ENCODE data around the gene DOCK4. TPM values are rescaled to one million over a fixed set of nuclear protein-coding genes. Genes with fewer than 3 reads are reported as not detected.

DOCK4 gene
- total RNA-seq, 1 experiment from 2014 or later: 31.4 TPM

- ChIA-PET POLR2A (no interaction called here), CTCF (interaction anchor here (0.6 to 2.0 kb wide), 2 partner anchors 22 to 678 kb away, joined by 3 to 8 read pairs; no protein-coding TSS in a partner anchor)
- Mint-ChIP-seq H3K36me3 (ENCODE audit: insufficient read depth, unreplicated experiment) (peaks cover 5% of the 10 kb centered on the region), H3K4me3 (ENCODE audit: unreplicated experiment) (no peak overlapping the region), H3K4me1 (ENCODE audit: insufficient read depth, unreplicated experiment) (no peaks in the 10 kb centered on the region), H3K27me3 (ENCODE audit: insufficient read depth, unreplicated experiment) (no peaks in the 10 kb centered on the region), H3K9me3 (ENCODE audit: unreplicated experiment) (no peaks in the 10 kb centered on the region), H3K27ac (ENCODE audit: low read depth, unreplicated experiment) (no peak overlapping the region)
- intact Hi-C loops (cut with micrococcal nuclease): no loop called here
- no peak for DNase-seq (ENCODE audit: unreplicated experiment)
- TF ChIP-seq CTCF (IDR thresholded peaks at IDR 0.05; ENCODE audit: unreplicated experiment): no peak
- BruUV-seq (replicated peaks): no TSS peak
These were observed 431.0 kb downstream of the DOCK4 start for GRCh38 chr7:111775206-111775605.

GRCh38 chr7:111772716-111773115, 433.5 kb downstream of the DOCK4 start:
- no peak overlapping the region for H3K27ac Mint-ChIP-seq (ENCODE audit: low read depth, unreplicated experiment)
- no peak overlapping the region for H3K4me3 Mint-ChIP-seq (ENCODE audit: unreplicated experiment)
- intact Hi-C loops (cut with micrococcal nuclease): no loop called here
- DNase-seq (ENCODE audit: unreplicated experiment): no peak
- no peaks in the 10 kb centered on the region for H3K4me1 Mint-ChIP-seq (ENCODE audit: insufficient read depth, unreplicated experiment)
- BruUV-seq (replicated peaks): no TSS peak
- ChIA-PET POLR2A (no interaction called here), CTCF (interaction anchor here (0.6 to 3.7 kb wide), 4 partner anchors 19 to 84 kb away, joined by 3 to 19 read pairs (median 8); no protein-coding TSS in a partner anchor)
- H3K27me3 Mint-ChIP-seq (ENCODE audit: insufficient read depth, unreplicated experiment): no peaks in the 10 kb centered on the region
- peaks cover 15% of the 10 kb centered on the region for H3K36me3 Mint-ChIP-seq (ENCODE audit: insufficient read depth, unreplicated experiment)
- no peaks in the 10 kb centered on the region for H3K9me3 Mint-ChIP-seq (ENCODE audit: unreplicated experiment)
- TF ChIP-seq CTCF (IDR thresholded peaks at IDR 0.05; ENCODE audit: unreplicated experiment): no peak

- Mint-ChIP-seq H3K27me3 (ENCODE audit: insufficient read depth, unreplicated experiment) (no peaks in the 10 kb centered on the region), H3K27ac (ENCODE audit: low read depth, unreplicated experiment) (no peak overlapping the region), H3K4me3 (ENCODE audit: unreplicated experiment) (no peak overlapping the region), H3K36me3 (ENCODE audit: insufficient read depth, unreplicated experiment) (peaks cover 15% of the 10 kb centered on the region), H3K4me1 (ENCODE audit: insufficient read depth, unreplicated experiment) (no peaks in the 10 kb centered on the region), H3K9me3 (ENCODE audit: unreplicated experiment) (no peaks in the 10 kb centered on the region)
- POLR2A ChIA-PET: interaction anchor here (0.6 kb wide), 1 partner anchor 81 kb away, joined by 4 read pairs; no protein-coding TSS in a partner anchor
- intact Hi-C loops (cut with micrococcal nuclease): no loop called here
- CTCF ChIA-PET: interaction anchor here (0.8 to 3.7 kb wide), 4 partner anchors 9 to 84 kb away, joined by 3 to 19 read pairs (median 8); no protein-coding TSS in a partner anchor
- BruUV-seq (replicated peaks): no TSS peak
- no peak for DNase-seq (ENCODE audit: unreplicated experiment)
- no peak for TF ChIP-seq CTCF (IDR thresholded peaks at IDR 0.05; ENCODE audit: unreplicated experiment)
These were observed 434.6 kb downstream of the DOCK4 start for GRCh38 chr7:111771638-111772037.

- DNase-seq (ENCODE audit: unreplicated experiment): no peak
- intact Hi-C loops (cut with micrococcal nuclease): no loop called here
- POLR2A ChIA-PET: no interaction called here
- no peaks in the 10 kb centered on the region for H3K4me1 Mint-ChIP-seq (ENCODE audit: insufficient read depth, unreplicated experiment)
- no peak overlapping the region for H3K4me3 Mint-ChIP-seq (ENCODE audit: unreplicated experiment)
- peaks cover 15% of the 10 kb centered on the region for H3K36me3 Mint-ChIP-seq (ENCODE audit: insufficient read depth, unreplicated experiment)
- no peaks in the 10 kb centered on the region for H3K27me3 Mint-ChIP-seq (ENCODE audit: insufficient read depth, unreplicated experiment)
- no peaks in the 10 kb centered on the region for H3K9me3 Mint-ChIP-seq (ENCODE audit: unreplicated experiment)
- H3K27ac Mint-ChIP-seq (ENCODE audit: low read depth, unreplicated experiment): no peak overlapping the region
- BruUV-seq (replicated peaks): no TSS peak
- no peak for TF ChIP-seq CTCF (IDR thresholded peaks at IDR 0.05; ENCODE audit: unreplicated experiment)
- CTCF ChIA-PET: interaction anchor here (0.5 to 3.7 kb wide), 7 partner anchors 17 to 682 kb away, joined by 3 to 19 read pairs (median 3); no protein-coding TSS in a partner anchor
These were observed 436.1 kb downstream of the DOCK4 start for GRCh38 chr7:111770116-111770515.

All from MCF 10A (cell line).